Heart left ventricle (tissue), 16 donors: ENCODE data around the gene TERT. TPM values are rescaled to one million over a fixed set of nuclear protein-coding genes. Genes with fewer than 3 reads are reported as not detected.
A peak's percentile ranks its signal among the peaks of the same experiment; 100 is the strongest.

ENCODE experiments used
- ATAC-seq, 4 donors: fragments of 200-7000 bp; cut with Tn5 transposase; one replicate each; pipeline ENCODE4 v1.9.1; 2020 to 2022; ENCODE audit warnings: moderate library complexity in 4 of 4, mild to moderate bottlenecking in 3 of 4, moderate number of reproducible peaks in 1 of 4
- DNase-seq, 5 donors: peaks; one replicate each; pipeline ENCODE4 v3.0.0-alpha.2; 2020
- H3K27ac ChIP-seq, 12 donors: fragments of 200-600 bp; sonication (generic) in 4 of 12; one replicate each; pipeline versions ENCODE4 v1.5.0 to v1.8.0; 2016 to 2022; ENCODE audit warnings: mild to moderate bottlenecking in 2 of 12
- H3K27me3 ChIP-seq, 9 donors: fragments of 200-600 bp; sonication (generic) in 2 of 9; one replicate each; pipeline versions ENCODE4 v1.5.1 to v1.8.0; 2016 to 2022; ENCODE audit warnings: mild to moderate bottlenecking in 3 of 9
- H3K36me3 ChIP-seq, 9 donors: fragments of 200-600 bp; sonication (generic) in 2 of 9; one replicate each; pipeline versions ENCODE4 v1.5.0 to v1.8.0; 2018 to 2022; ENCODE audit warnings: mild to moderate bottlenecking in 2 of 9
- H3K4me1 ChIP-seq, 12 donors: fragments of 200-600 bp; sonication (generic) in 4 of 12; one replicate each; pipeline versions ENCODE4 v1.5.0 to v1.8.0; 2016 to 2022; ENCODE audit warnings: mild to moderate bottlenecking in 3 of 12
- H3K4me3 ChIP-seq, 12 donors: fragments of 200-600 bp; sonication (generic) in 4 of 12; one replicate each; pipeline versions ENCODE4 v1.5.0 to v1.8.0; 2017 to 2022; ENCODE audit warnings: mild to moderate bottlenecking in 9 of 12, moderate library complexity in 4 of 12
- H3K9me3 ChIP-seq, 12 donors: fragments of 200-600 bp; sonication (generic) in 4 of 12; one replicate each; pipeline versions ENCODE4 v1.5.0 to v1.8.0; 2016 to 2022; ENCODE audit warnings: mild to moderate bottlenecking in 1 of 12
- POLR2A ChIP-seq, 2 donors: fragments of 450-650 bp; IDR thresholded peaks; one replicate each; pipeline ENCODE4 v1.6.1; 2017; ENCODE audit warnings: antibody characterized with exemption in 2 of 2, mild to moderate bottlenecking in 2 of 2, moderate library complexity in 2 of 2
- WGBS, 4 donors: extraction: QIAGEN DNeasy Blood & Tissue Kit in 2 of 4; methylation state at CpG; one replicate each; pipeline versions ENCODE4 v1.1.5 to v1.1.7; 2013 to 2018; 5-methylcytosine and 5-hydroxymethylcytosine counted together
- intact Hi-C, 10 donors: fragments of 100-400 bp; cut with DNase I; formaldehyde crosslinking; loops; one replicate each; pipeline versions ENCODE4 v1.11.1 to v1.14.2; 2022
- polyA plus RNA-seq, 2 donors: library from polyadenylated mRNA; stranded (reverse); fragments of 200-250 nt; gene quantifications; one replicate each; pipeline ENCODE4 v1.2.3, GENCODE V29; 2013
- total RNA-seq, 9 donors: library from RNA; depleted of rRNA in 2 of 9; stranded (reverse); fragments of >200 nt in 2 of 9; fragmentation: NEBNext Ultra II Directional in 3 of 9; extraction: Animal tissue kit (Norgen Biotek cat#: 25700) in 3 of 9; gene quantifications; one replicate each; pipeline versions ENCODE4 v1.1.0 to v1.2.4, GENCODE V29; 2016 to 2023
- TF ChIP-seq, protein P1 (sequence below), 12 donors: fragments of 200-600 bp; sonication (generic) in 4 of 12; IDR thresholded peaks; one replicate each; pipeline versions ENCODE4 v1.5.0 to v1.8.0; 2018 to 2022; ENCODE audit warnings: antibody characterized with exemption in 12 of 12, mild to moderate bottlenecking in 5 of 12
- donor health status: ischemic (EF 13 %, LVEDD 7.1; RV severe dilation, severe dysfunction).
- donor health status: healthy with polysubstance abuse.
- donor health status: DM: no; HTN: yes; CAD: no.
- donor health status: DM: no; HTN: no; CAD: no.
- donor health status: ischemic (EF 25% LVEDD 6.9; RV normal size, moderate dysfunction).
- donor health status: ischemic (EF 25% LVEDD 5.7; RV mildly dilated, moderate dysfunction).
- donor health status: healthy.
- donor health status: DM: yes; HTN: yes; CAD: no.
- donor health status: ischemic (EF 35%, LVEDD 5.7; RV mildly dilated, moderate dysfunction).
- donor health status: nonischemic (EF 11% LVEDD 7.7; RV severe dilation, severe dysfunction).
- donor health status: DM: yes; HTN: yes; CAD: no.
- donor health status: PGD.
- donor health status: ischemic (EF 29% LVEDD 5.4; RV normal size, mild dysfunction).
- donor health status: nonischemic (EF 23%, LVEDD 6.1; RV moderate dilation, normal function).

Gene TERT
- total and polyA plus RNA-seq, 11 donors, result not detected

DNA sequence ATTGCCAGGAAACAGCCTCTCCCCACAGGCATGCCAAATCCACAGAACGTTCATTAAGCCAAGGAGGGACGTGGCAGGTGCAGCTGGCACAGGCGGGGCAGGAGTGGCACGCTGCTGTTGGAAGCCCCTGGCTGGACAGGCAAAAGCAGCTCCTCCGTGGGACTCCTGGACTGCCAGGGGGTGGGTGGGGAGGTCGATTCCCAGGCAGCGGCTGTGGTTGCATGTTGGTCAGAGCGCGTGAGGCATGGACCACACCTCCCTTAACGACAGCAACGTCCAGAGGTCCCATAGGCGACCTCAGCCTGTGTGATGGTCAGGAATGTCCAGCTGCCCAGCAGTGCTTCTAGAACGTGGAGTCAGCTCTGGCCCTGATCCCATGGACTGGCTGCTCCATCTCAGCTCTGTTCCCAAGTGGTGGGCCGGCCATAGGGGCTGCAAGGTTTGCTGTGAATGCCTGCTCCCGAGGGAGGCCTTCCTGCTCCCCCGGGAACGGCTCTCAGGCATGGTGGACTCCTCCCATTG is 86.6 kb downstream of the TERT start:
- Histone ChIP-seq H3K27ac (no peak overlapping the region), H3K36me3 (no peaks in the 10 kb centered on the region), H3K27me3 (peaks cover 0 to 29% (median 2%) of the 10 kb centered on the region in 9 donors), H3K4me1 (no peaks in the 10 kb centered on the region), H3K9me3 (no peaks in the 10 kb centered on the region), H3K4me3 (no peak overlapping the region)
- WGBS, 4 donors, result 62 to 73% (median 69%) methylated on average over 12 to 17 of the region's 17 CpGs
- ATAC-seq (no peak), DNase-seq (peak in 2 of 5 donors; percentile 13 to 58)
- intact Hi-C loops, result no loop called here
- TF ChIP-seq POLR2A (IDR thresholded peaks at IDR 0.05), result no peak
- TF ChIP-seq, protein P1, sequence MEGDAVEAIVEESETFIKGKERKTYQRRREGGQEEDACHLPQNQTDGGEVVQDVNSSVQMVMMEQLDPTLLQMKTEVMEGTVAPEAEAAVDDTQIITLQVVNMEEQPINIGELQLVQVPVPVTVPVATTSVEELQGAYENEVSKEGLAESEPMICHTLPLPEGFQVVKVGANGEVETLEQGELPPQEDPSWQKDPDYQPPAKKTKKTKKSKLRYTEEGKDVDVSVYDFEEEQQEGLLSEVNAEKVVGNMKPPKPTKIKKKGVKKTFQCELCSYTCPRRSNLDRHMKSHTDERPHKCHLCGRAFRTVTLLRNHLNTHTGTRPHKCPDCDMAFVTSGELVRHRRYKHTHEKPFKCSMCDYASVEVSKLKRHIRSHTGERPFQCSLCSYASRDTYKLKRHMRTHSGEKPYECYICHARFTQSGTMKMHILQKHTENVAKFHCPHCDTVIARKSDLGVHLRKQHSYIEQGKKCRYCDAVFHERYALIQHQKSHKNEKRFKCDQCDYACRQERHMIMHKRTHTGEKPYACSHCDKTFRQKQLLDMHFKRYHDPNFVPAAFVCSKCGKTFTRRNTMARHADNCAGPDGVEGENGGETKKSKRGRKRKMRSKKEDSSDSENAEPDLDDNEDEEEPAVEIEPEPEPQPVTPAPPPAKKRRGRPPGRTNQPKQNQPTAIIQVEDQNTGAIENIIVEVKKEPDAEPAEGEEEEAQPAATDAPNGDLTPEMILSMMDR (IDR thresholded peaks at IDR 0.05), result no peak

DNA sequence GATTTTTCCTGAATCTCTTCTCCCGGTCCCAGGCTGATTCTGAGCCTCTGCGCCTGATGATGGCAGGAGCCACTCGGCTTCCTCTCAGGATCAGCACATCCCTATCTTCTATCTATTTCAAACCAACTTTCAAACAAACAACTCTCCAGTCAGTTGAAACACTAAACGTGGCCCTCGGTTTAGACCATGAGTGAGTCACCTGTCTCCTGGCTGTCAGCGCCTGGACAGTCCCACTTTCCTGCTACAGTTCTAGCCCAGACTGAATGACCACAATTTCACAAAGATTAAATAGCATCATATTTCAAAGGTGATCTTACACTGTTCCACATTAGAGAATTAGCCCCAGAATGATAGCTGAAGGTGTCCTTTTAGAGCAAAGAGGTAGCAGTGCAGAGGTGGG is 87.3 kb downstream of the TERT start:
- Histone ChIP-seq H3K4me1 (no peaks in the 10 kb centered on the region), H3K27me3 (peaks cover 0 to 29% (median 2%) of the 10 kb centered on the region in 9 donors), H3K4me3 (no peak overlapping the region), H3K36me3 (no peaks in the 10 kb centered on the region), H3K9me3 (no peaks in the 10 kb centered on the region), H3K27ac (no peak overlapping the region)
- ATAC-seq (no peak), DNase-seq (peak in 1 of 5 donors; percentile 4)
- 51 to 68% (median 64%) methylated on average over 6 of the region's 6 CpGs for WGBS, 4 donors
- intact Hi-C loops, result no loop called here
- TF ChIP-seq POLR2A (IDR thresholded peaks at IDR 0.05), result no peak
- TF ChIP-seq, protein P1 (IDR thresholded peaks at IDR 0.05), result no peak

DNA sequence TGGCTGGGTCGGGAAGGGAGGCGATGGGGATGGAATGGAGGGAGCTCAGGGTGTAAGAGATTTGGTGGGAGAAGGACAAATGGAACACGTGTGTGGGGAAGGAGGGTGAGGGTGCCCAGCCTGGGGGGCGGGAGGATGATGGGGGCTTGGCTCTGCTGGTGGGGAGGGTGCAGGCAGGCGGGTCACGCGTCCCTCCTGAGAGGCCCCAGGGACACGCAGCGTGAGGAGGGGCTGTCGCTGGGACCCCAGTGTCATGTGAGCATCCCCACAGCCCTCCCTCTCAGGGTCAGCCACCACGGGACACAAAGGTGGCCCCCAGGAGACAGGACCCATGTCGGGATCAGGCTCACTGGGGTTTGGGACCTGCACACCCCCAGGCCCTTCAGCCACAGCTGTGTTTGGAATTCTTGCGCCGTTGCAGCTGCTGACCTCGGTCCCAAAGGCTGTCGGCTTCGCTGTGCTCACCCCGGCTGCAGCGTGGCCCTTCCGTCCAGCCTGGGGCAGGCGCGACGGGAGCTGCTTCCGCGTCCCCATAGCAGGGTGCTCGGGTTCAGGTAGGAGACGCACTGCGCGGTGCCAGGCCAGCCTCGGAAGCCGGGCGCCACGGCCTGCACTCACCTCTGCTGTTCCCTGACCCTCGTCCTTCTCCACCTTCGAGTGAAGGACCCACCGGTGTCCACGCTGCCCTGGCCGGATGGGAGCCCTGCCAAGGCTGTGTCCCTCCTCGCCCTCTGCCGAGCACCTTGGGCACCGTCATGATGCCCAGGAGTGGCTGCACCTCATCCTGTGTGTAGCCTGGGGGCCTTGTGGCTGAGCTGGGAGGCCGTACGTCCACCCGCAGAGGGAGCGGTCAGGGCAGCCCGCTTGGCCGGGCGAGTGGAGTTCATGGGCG is 88.1 kb downstream of the TERT start:
- intact Hi-C loops, result no loop called here
- no peaks in the 10 kb centered on the region for H3K9me3 ChIP-seq
- no peaks in the 10 kb centered on the region for H3K36me3 ChIP-seq
- DNase-seq, result peak in 2 of 5 donors; percentile 21 to 56
- WGBS, 4 donors, result 72 to 80% (median 76%) methylated on average over 46 to 49 of the region's 49 CpGs
- peaks cover 0 to 32% (median 2%) of the 10 kb centered on the region in 9 donors for H3K27me3 ChIP-seq
- H3K4me3 ChIP-seq, result no peak overlapping the region
- ATAC-seq, result no peak
- TF ChIP-seq, protein P1 (IDR thresholded peaks at IDR 0.05), result no peak
- TF ChIP-seq POLR2A (IDR thresholded peaks at IDR 0.05), result no peak
- no peak overlapping the region for H3K27ac ChIP-seq
- no peaks in the 10 kb centered on the region for H3K4me1 ChIP-seq
